NCI-H146 treated with DMSO at 0.1 percent for 48 hours (cell line): ENCODE results near the gene CLEC4G.
A peak's percentile ranks its signal among the peaks of the same experiment; 100 is the strongest.
"Not testable (repeated sequence)": the region's sequence is repeated elsewhere in the genome, so short reads cannot be mapped to it uniquely, and the experiment has no call there.

Experiments
- DNase-seq: peaks from one replicate; lab custom pipeline; 2025; ENCODE audit not compliant: unreplicated experiment; lab: John Stamatoyannopoulos, UW

CLEC4G gene, protein sequence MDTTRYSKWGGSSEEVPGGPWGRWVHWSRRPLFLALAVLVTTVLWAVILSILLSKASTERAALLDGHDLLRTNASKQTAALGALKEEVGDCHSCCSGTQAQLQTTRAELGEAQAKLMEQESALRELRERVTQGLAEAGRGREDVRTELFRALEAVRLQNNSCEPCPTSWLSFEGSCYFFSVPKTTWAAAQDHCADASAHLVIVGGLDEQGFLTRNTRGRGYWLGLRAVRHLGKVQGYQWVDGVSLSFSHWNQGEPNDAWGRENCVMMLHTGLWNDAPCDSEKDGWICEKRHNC

DNA sequence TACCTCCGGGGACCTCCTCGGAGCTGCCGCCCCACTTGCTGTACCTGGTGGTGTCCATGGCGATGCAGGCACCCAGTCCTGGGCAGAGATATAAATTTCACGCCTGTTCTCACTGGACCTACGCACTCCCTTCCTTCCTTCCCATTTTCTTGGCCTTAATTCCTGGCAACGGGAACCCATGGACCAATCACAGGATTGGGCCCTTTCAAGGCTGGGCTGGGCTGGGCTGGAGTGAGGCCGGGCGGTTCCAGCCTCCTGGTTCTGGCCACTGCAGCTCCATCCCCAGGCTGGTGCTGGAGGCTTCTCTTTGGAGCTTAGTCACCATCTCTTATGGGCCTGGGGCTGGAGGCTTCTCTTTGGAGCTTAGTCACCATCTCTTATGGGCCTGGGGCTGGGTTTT, at the start of gene CLEC4G:
TSS of gene CLEC4G (minus strand) at position 66 of the 400 bp plus-strand sequence. CDS start at position 58, 8 bp downstream.
- DNase-seq, result no peak

DNA sequence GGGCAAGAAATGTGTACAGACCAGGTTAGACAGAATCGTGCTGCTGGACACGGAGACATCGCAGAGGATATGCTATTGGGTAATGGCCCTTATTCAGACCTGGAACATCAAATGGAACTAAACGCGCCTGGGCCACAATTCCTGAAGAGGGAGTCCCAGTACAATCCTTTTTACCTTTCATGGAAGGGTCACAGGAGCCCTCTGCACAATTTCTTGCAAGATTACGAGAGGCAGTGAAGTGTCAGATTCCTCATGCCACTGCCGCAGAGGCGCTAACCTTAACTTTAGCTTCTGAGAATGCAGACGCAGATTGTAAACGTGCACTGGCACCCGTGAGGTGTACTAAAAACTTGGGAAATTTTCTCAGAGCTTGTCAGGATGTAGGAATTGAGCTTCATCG, 49.2 kb upstream of the CLEC4G start:
- DNase-seq, result no peak

DNA sequence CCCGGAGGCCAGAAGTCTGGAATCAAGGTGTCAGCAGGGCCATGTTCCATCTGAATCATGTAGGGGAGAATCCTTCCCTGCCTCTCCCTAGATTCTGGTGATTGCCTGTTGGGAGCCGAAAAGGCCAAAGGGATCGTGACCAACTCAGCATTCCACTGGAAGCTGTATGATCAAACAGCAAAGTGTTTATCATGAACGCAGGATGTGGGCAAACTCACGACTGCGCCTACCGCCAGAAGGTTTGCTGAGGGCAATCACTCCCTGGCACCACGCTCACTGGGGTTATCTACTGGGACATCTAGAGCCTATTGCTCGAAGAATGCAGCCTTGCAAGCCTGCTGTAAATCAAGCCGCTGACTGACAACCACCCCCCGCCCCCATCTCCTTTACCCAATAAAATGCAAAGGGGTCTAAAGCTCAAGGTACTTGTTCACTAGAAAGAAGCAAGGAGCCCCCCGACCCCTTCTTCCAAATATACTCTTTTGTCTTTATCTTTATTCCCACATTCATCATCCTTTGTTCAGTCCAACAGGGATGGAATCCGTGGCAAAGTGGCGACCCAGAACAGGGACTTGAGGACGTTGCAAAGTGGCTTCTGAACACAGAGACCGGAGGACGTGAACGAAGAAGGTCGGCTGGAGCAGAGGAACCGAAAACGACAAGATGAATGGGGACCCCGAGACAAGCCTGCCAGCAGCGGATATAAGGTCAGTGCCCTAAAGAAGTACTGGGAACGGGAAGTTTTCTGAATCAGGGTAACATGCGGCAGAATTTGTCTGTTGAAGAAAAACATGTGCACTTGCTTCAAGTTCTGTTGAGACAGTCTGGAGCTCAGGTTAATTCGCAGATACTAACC, 47.9 kb upstream of the CLEC4G start:
- no peak for DNase-seq

DNA sequence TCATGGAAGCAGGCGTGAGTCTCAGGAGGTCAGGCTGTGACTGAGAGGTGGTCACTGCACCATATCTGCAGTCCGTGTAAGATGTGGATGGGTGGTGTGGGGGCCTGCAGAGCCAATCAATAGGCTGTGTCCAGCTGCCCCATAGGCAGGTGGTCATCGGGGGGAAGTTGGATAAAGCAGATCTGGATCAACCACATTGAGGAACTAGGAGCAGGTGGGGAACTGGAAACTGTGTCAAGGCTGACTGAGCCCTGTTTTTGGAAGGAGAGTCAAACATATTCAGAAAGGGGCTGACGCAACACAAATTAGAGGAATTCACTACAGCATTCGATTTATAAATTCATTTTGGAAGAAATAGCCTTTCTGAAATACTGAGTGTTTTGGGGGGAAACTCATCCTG, 46.2 kb upstream of the CLEC4G start:
- no peak for DNase-seq

DNA sequence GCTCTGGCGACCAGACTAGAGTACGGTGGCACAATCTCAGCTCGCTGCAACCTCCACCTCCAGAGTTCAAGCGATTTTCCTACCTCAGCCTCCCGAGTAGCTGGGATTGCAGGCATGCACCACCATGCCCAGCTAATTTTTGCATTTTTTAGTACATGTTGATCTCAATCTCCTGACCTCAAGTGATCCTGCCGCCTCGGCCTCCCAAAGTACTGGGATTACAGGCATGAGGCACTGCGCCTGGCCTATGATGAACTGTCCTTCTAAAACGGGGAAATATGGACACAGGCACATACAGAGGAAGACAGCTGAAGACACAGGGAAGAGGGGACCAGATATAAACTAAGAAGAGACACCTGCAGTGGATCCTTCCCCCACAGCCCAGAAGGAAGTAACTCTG, 43.9 kb upstream of the CLEC4G start:
- DNase-seq, result no peak

DNA sequence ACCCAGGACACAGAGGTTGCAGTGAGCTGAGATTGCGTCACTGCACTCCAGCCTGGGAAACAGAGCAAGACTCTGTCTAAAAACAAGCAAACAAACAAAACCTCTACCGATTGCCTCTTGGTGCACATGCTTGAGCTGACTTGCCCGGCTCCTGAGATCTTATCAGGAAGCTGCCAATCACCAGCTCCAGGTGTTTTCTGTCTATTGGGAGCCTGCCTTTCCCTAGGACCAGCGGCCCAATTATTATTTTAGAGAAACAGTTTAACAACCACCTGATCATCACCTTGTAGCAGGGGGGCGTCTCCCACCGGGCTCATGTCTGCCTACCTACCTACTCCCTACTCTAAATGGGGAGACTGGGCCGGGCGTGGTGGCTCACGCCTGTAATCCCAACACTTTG, 41.9 kb upstream of the CLEC4G start:
- DNase-seq, result no peak

DNA sequence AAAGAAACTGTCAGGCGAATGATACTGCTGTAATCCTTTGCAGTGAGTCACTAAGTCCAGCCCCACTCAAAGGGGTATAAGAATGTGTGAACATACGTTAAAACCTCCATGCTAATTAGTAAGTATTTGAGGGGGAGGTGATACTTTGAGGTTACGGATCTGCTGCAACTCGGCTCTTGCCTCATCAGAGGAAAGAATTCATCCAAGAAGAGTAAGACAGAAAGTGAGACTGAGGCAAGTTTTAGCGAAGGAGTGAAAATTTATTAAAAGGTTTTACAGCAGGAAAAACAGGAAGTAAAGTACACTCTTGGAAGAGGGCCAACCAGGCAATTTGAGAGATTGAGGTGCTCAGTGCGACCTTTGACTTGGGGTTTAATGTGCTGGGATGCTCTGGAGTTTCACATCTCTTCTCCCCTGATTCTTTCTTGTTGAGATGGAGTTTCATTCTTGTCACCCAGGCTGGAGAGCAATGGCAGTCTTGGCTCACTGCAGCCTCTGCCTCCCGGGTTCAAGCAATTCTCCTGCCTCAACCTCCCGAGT, 40.9 kb upstream of the CLEC4G start:
- DNase-seq, result no peak

DNA sequence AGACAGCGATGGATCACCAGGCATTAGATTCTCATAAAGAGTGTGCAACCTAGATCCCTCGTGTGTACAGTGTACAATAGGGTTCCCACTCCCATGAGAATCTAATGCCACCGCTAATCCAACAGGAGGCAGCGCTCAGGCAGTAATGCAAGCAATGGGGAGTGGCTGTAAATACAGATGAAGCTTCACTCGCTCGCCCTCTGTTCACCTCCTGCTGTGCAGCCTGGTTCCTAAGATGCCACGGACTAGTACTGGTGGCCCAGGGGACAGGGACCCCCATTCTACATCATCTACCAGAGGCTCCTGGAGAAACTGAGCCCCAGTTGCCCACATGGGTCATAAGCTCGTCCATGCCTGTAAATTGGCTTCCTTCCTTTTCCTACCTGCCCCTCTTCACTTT, 39.2 kb upstream of the CLEC4G start:
- DNase-seq, result no peak

DNA sequence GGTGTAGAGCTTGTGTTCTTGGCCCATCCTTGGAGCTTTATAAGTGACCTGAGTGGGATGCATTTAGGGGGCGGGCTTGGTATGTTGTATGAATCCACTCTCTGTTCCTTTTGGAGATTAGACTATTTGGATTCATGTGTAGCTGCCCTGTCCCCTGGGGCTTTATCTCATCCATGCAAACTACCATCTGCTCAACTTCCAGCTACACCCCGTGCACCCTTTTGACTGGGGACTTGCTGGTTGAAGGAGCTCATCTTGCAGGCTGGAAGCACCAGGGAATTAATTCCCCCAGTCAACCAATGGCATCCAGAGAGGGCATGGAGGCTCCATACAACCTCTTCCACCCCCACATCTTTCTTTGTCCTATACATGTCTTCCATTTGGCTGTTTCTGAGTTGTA, 37.3 kb upstream of the CLEC4G start:
- DNase-seq, result no peak

DNA sequence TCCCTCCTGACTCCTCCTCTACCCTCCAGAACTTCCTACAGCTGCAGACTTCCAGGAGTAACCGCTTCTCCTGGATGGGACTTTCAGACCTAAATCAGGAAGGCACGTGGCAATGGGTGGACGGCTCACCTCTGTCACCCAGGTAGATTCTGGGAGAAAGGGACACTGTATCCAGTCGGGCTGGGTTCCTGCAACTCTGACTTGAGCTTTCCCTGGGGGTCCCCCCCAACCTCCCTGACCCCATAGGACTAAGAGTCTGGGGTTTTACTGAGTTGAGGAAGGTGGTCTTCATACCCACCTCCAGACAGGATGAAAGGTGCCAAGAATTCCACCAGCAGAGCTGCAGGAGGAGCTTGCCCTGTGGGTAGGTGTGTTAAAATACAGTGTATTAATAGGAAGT, 35.6 kb upstream of the CLEC4G start:
- DNase-seq, result no peak

DNA sequence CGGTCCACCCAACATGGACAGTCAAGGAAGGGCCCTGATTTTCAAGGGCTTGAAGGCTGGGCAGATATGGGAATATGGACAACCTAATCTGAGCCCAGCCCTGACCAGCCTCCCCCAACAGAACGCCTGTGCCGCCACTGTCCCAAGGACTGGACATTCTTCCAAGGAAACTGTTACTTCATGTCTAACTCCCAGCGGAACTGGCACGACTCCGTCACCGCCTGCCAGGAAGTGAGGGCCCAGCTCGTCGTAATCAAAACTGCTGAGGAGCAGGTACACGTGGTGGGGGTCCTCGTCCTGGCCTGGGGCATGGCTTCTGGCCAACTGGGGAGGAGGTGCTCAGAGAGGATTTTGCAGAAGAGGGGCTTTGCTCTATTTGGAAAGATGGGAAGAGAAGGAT, 34.6 kb upstream of the CLEC4G start:
- no peak for DNase-seq

DNA sequence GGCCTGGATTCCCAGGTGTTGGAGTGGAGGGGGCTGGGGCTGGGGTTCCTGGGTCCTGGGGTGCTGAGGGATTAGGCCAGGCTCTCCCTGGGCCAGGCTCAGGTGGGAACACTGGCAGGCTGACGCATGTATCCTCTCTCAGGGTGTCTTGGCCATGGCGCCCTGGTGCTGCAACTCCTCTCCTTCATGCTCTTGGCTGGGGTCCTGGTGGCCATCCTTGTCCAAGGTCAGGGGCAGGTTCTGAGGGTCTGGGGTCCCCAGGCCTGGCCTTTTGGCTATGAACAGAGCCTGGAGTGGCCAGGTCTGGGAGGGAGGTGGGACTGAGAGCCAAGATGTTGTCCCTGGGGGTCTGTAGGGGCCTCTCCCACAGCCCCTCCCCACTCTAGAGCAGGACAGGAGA, 33.1 kb upstream of the CLEC4G start:
- DNase-seq, result not testable (repeated sequence)

DNA sequence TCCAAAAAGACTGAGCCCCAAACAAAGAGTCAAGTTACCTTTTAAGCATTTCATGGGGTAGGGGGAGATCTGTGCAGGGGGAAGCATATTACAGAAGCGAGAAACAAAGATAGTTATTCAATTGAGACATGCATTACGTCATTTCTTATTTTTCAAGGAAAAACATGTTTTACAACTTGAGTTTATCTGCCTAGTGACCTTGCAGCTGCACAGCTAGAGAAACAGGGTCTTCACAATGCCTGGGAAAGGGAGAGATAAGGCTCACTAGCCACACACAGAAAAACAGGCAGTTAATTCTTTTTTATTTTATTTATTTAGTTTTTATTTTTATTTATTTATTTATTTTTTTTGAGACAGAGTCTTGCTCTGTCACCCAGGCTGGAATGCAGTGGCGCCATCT, 32.2 kb upstream of the CLEC4G start:
- DNase-seq, result not testable (repeated sequence)

DNA sequence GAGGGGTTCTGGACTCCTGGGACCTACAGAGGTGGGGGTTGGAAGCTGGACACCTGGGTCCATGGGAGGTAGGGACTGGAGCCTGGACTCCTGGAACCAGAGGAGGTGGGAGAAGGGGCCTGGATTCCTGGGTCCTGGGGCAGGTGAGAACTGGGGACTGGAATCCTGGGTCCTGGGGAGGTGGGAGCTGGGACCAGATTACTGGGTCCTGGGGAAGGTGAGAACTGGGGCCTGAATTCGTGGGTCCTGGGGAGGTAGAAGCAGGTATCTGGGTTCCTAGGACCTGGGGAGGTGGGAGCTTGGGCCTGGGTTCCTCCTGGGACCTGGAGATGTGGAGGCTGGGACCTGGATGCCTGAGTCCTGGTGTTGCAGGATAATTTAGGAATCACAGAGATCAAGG, 31.8 kb upstream of the CLEC4G start:
- DNase-seq, result no peak

DNA sequence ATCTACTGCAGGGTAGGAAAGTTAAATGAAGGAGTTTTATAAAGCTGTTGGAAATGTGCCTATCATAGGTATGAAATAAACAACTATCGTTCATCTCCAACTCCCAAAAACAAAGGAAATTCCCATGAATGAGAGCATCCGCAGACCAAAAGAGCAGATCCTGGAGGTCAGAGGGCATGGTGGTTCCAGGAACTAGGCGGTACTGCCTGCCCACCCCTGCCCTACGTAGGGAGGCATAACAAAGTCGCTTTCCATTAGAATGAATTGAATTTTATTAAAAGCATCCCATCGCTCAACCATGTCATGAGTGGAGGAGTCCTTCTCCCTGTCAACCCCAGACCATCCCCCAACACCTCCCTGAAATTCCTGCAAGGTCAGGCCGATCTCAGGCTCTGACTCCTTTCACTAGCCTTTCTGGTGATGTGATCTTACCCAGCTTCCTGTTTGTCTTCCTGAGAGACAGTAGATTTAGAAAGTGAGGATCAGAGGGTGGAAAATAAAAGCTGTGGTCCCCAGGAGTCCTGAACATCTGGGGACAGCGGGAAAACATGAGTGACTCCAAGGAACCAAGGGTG, 30.9 kb upstream of the CLEC4G start, which contains the start of gene CLEC4M:
TSS of gene CLEC4M (plus strand) at position 525 of the 575 bp plus-strand sequence. CDS start at position 549, 24 bp downstream.
- DNase-seq, result no peak

DNA sequence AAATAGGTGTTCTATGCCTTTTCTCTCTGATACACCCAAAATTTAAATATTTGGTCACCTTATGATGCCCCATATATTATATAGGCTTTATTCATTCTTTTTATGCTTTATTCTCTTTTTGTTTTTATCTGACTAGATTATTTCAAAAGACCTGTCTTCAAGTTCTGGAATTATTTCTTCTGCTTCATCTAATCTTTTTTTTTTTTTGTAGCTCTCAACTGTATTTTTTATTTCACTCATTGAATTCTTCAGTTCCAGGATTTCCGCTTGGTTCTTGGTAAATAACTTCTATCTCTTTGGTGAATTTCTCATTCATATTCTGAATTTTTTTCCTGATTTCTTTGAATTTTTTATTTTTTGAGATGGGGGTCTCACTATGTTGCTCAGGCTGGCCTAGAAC, 27.2 kb upstream of the CLEC4G start:
- no peak for DNase-seq

DNA sequence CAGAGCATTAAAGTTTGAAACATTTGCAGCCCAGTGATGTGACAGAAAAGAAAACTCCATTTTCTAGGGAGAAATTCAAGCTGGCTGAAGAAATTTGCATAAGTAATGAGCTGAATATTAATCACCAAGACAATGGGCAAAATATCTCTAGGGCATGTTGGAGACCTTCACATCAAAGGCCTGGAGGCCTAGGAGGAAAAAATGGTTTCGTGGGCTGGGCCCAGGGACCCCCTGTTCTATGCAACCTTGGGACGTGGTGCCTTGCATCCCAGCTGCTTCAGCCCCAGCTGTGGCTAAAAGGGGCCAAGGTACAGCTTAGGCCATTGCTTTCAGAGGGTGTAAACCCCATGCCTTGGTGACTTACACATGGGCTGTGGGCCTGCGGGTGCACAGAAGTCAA, 25.4 kb upstream of the CLEC4G start:
- no peak for DNase-seq

DNA sequence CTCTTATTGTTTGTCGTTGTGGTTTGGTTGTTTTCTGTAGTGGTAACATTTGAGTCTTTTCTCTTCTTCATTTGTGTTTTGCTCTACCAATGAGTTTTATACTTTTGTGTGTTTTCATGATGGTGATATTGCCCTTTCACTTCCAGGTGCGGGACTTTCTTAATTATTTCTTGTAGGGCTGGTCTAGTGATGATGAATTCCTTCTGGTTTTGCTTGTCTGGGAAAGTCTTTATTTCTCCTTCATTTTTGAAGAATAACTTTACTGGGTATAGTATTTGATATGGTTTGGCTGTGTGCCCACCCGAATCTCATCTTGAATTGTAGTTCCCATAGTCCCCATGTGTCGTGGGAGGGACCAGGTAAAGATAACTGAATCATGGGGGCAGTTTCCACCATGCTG, 24.3 kb upstream of the CLEC4G start:
- no peak for DNase-seq

DNA sequence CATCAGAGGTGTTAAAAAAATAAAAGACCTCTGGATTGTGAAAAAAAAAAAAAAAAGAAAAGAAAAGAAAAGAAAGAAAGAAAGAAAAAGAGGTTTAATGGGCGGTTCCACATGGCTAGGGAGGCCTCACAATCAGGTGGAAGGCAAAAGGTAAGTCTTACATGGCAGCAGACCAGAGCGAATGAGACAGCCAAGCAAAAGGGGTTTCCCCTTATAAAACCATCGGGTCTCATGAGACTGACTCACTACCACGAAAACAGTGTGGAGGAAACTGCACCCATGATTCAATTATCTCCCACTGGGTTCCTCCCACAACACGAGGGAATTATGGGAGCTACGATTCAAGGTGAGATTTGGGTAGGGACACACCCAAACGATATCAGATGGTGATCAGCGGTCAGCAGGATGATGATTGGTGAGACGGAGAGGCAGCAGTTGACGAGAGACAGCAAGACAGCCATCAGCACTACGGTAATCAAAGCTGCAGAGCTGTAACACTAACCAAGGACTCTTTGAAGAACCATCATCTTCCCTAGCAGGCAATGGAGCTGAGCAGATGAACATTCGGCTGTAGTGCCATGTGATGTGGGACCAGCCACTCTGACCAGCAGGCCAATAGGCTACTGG, 19.4 kb upstream of the CLEC4G start:
- no peak for DNase-seq

DNA sequence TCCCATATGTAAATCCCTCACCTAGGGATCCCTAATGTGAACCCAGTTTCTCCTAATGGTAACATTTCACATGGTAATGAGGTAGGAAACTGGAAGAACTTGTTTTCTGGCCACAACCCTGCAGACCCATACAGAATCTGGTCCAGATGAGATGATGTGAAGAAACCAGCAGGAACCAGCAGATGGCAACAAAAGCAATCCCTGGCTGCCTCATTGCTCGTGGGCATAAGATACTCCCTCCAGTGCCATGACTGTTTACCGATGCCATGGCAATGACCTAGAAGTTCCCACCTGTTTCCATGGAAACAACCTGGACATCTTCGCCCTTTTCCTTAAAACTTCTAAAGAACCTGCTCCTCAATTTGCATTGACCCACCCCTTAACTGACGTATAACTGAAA, 16.8 kb upstream of the CLEC4G start:
- DNase-seq, result peak; percentile 13

DNA sequence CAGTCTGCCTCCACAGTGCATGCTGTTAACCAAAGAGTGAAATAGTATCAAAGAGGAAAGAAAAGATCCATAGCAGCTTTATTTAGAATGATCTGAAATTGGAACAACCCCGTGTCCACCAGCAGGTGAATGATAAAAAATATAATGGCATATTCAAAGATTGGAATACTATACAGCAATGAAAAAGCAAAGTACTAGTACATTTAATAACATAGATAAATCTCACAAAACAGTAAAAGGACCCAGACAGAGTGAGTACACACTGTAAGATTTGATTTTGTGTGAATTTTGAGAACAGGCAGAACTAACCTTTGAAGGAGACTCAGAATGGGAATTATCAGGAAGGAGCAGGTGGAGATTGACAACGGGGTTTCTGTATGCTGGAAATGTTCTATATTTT, 16.3 kb upstream of the CLEC4G start:
- no peak for DNase-seq
